GM10847 (cell line): ENCODE measurements around the gene SPIRE2.

ENCODE experiments used
- POLR2A ChIP-seq: IDR thresholded peaks from 2 replicates; pipeline ENCODE4 v1.6.1; 2011; ENCODE audit not compliant: insufficient read length; ENCODE audit errors: extremely low read depth

SPIRE2 gene

DNA sequence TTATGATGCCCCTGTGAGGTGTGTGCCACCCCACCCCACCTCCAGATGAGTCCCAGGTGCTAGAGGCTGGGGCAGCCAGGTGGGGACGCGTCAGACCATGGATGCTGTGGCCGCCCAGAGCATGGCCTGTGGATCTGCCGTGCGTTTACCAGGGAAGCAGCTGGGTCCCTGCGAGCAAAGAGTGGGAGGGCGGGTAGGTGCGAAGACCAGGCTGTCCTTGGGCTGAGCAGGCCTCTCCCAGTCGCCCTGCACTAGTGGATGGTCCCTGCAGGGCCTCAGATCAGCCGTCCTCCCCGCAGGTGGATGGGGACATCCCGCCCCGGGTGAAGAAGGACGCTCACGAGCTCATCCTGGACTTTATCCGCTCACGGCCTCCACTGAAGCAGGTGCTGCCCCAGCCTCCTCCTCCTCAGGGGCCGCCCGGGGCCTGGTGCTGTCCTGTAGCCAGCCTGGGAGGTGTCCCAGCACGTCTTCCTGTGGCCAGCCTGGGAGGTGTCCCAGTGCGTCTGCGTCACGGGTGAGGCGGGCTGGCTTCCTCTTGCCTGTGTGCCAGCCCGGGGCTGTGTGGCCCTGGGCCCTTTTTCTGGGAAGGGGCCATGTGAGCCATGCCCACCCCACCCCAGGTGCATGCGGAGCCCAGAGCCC lies 27.1 kb downstream of the SPIRE2 start:
- no peak for TF ChIP-seq POLR2A

DNA sequence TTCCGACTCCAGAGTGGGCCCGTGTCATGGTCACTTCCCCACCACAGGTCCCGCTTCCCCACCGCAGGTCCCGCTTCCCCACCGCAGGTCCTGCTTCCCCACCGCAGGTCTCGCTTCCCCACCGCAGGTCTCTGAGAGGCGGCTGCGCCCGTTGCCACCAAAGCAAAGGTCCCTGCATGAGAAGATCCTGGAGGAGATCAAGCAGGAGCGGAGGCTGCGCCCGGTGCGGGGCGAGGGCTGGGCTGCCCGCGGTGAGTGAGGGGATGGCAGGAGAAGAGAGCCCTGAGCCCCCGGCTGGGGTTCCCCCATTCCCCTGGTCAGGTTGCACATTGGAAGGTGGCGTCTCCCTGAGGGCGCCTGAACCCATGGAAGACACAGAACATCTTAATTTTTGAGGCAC lies 27.7 kb downstream of the SPIRE2 start:
- no peak for TF ChIP-seq POLR2A

DNA sequence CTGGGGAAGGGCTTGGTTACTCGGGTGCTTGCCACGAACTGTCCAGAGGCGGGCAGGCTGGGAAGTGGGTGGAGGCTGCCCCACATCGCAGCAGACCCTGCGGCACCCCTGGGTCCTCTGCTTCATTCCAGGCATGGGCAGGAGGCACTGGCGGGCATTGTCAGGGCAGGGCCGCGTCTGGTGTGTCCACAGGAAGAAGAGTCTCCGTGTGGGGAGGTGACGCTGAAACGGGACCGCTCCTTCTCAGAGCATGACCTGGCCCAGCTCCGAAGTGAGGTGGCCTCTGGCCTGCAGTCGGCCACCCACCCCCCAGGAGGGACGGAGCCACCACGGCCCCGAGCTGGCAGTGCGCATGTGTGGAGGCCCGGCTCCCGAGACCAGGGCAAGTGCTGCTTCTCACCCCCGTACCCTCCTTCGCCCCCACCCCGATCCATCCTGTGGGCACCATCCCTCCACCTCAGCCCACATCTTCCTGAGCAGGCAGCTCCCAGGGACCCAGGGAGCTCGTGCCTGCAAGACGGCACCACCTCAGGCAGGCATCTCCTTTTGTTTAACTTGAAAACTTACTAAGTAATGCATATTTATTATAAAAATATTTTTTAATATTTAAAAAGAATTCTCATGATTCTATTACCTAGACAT lies 30.8 kb downstream of the SPIRE2 start:
- no peak for TF ChIP-seq POLR2A

DNA sequence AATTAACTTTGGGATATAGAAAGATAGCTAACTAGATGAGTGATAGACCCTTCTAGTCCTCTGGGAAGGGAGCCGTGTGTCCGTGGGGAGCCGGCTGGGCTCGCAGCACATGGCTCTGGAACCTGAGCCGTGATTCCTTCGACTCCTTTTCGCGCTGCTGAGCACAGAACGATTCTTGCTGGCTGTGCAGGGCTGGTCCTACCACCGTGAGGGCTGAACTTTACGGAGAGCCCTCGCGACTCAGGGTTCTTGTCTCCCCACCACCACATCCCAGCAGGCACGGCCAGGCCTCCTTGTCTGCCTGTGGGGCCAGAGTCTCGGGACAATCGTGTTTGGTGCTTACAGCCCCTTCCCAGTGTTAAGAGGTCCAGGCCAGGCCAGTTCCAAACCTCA lies 31.3 kb downstream of the SPIRE2 start:
- TF ChIP-seq POLR2A, result no peak

DNA sequence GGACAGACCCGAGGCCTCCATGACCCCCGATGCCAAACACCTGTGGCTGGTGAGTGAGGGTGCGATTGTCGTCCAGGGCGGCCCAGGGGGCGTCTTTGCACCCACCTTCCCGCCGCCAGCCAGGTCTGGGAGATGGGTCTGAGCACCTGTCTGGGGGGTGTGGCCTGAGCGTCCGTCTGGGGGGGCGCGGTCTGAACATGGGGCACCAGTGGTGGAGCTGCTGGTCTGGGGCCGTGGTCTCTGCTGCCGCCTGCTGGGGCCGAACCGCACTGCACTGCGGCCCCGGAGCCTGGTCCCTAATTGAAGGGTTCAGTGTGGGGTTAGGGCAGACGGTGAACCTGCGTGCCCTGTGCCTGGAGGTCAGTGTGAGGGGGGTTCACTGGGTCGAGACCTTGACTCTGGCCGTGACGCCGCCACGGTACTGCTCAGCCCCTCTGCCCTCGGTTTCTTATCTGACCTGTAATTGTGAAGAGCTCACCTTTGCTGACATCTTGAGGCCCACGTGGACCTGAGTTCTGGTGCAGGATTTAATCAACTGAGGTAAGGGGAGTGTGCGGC lies 32.6 kb downstream of the SPIRE2 start:
- no peak for TF ChIP-seq POLR2A

DNA sequence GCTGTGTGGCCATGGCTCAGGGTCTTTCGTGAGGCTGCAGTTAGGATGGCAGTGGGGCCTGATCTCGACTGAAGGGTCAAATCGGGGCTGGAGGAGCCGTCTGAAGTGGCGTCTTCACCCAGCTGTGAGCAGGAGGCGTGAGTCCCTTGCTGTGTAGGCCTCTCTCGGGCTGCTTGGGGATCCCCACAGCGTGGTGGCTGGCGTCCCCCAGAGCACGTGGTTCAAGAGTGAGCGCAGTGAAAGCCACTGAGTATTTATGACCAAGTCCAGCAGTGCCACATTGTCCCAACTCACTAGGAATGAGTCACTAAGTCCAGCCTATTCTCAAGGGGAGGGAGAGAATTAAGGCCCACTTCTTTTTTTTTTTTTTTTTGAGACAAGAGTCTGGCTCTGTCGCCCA lies 33.4 kb downstream of the SPIRE2 start:
- TF ChIP-seq POLR2A, result no peak

DNA sequence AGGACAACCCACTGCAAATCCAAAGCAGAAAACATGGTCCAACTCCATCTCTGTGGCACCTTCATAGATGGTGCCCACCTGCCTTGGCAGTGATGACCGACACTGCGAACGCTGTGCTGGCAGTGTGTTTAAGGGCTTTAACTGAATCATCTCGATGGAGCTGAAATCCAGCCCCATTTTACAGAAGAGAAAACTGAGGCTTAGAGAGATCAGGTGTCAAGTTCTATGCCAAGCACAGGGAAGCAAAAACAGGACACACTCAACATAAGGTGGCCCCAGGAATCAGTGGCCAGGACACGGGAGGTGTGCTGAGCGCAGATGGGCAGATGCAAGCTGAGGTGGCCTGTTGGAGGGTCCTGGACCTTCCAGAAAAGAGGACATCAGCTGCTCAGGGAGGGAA lies 34.5 kb downstream of the SPIRE2 start:
- no peak for TF ChIP-seq POLR2A

DNA sequence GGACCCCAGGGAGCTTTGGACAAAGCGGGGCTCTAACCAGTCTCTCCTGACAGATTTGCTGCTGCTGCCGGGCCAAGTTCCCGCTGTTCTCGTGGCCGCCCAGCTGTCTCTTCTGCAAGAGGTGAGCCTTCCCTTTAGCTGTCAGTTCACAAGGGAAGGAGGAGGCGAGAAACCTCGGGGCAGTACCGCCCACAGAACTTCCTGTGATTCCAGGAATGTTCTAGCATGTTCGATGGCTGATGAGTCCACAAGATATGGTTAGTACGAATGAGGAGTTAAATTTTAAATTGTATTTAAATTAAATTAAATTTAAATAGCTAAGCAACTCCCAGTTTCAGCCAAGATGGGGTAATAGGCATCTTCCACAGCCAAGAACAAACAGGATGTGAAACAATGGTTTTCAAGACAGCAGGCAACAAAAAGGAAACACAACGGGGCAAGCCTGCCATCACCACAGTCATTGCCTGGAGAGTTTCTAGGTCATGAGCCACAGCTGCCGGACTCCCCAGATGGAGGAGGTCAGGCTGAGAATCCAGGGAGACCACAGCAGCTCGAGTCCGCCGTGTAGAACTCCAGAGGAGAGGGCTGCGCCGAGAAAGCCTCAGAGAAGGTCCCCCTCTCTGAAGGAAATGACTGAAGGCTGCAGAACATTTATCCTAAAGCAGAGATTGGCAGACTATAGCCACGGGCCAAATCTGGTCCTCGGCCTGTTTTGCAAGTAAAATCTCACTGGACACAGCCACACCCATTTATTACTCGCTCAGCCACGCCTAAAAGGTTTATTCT lies 35.7 kb downstream of the SPIRE2 start:
- TF ChIP-seq POLR2A, result peak; percentile 14

DNA sequence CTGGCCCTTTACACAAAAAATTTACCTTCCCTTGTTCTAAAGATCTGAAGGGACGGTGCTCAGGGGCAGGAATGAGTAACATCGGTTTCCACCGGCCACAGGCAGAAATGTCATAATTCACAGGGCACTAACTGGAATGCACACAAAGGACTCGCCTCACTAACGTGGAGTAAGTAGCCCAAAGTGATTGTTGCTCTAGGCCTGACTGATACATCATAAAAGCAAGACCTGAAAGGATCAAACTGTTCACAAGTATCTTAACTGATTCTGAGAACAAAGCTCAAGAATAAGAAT lies 36.2 kb downstream of the SPIRE2 start:
- no peak for TF ChIP-seq POLR2A

DNA sequence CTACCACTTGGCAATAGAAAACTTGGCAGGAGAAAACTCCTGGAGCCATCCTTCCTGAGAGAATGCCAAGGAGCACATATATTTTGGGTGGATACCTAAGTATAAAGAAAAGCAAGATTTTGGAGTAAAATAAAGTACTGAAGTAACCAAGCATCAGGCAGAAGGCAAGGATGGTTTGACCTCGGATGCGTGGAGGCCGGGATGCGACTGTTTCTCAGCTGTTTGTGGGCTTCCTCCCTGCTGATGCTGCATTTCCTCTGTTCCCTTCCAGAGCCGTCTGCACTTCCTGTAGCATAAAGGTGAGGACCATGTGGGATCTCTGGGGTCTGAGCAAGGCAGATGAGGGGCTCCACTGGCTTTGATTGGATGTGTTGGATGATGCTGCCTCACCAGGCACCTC lies 39.6 kb downstream of the SPIRE2 start:
- no peak for TF ChIP-seq POLR2A

DNA sequence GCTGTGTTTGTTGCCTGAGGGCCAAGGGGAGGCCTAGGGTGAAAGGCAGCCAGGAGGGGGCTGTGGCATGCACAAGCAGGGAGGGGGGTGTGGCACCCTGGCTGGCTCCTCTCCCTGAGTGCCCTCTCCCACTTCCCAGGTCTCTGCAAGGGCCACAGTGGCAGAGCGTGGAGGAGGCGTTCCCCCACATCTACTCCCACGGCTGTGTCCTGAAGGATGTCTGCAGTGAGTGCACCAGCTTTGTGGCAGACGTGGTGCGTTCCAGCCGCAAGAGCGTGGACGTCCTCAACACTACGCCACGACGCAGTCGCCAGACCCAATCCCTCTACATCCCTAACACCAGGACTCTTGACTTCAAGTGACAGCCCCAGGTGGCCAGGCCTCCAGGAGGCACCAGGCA lies 41.6 kb downstream of the SPIRE2 start:
- no peak for TF ChIP-seq POLR2A

DNA sequence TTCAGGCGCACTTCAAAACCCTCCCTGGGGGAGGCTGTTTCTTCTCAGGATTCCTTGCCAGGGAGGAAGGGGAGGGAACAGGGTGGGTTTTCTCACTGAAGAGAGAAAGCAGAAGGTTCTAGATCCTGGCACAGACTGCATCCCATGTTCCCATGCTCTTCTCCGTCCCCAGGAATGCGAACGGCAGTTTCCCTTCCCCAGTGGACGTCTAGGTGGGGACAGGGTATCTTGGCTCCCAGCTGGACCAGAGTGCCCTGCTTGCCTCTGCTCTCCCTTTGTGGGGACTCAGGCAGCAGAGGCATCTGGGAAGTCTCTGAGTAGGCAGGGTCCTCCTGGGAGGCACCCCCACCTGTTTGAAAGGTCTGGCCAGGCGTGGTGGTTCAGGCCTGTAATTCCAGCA lies 42.2 kb downstream of the SPIRE2 start:
- TF ChIP-seq POLR2A, result no peak

DNA sequence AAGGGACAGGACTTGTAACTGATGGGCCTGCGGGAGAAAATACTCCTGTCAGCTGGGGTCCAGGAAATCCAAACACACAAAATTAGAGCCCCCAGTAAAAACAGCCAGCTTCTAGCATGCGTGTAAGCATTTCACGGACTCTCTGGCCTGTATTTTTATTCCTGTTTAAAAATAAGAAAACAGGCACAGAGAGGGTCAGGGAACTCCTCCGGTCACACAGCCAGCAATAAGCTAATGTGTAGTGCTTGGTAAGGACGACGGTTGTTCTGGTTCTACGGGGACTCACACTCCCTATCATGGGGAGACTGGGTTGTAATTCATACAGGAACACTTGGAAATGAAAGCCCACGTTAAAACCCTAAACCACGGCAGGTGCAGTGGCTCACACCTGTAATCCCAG lies 43.6 kb downstream of the SPIRE2 start:
- TF ChIP-seq POLR2A, result no peak

DNA sequence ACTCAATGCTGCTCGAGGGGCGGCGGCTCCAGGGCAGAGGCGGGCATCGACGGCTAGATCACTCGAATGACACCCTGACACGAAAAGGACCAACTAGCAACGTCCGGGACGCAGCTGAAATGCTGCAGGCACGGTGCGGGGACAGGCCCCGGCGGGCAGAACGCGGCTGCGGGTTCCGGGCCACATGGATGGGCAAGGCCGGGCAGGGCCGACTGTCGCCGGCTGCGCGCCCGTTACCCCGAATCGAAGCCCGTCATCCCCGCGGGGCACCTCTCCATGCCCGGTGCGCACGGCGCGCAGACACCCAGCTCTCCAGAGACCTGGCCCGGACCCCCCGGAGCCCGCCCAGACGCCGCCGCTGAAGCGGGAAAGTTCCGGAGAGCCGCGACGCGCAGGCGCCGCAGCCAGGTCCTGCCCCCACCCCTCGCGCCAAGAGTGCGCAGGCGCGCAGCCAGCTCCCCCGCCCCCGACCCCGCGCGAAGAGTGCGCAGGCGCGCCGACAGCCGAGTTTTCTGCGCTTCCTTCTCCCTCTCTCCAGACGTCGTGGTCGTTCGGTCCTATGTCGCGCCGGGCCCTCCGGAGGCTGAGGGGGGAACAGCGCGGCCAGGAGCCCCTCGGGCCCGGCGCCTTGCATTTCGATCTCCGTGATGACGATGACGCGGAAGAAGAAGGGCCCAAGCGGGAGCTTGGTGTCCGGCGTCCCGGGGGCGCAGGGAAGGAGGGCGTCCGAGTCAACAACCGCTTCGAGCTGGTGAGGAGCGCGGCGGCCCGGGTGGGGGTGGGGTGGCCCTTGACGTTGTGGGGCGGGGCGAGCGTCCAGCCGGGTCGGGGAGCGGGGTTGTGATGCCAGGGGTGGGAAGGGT lies 45.1 kb downstream of the SPIRE2 start, which contains the start of gene TCF25:
TCF25 (plus strand) TSS at position 484 of the 863 bp plus-strand sequence; CDS start at position 560, 76 bp downstream.
- TF ChIP-seq POLR2A, result peak; percentile 82
